Glutamatergic neuron (in vitro differentiated cells): ENCODE measurements around the gene SLC7A1. TPM values are rescaled to one million over a fixed set of nuclear protein-coding genes. Genes with fewer than 3 reads are reported as not detected.

ENCODE experiments used
- DNase-seq: peaks from one replicate; pipeline ENCODE4 v3.0.0; 2022
- H3K27ac Mint-ChIP-seq: one replicate; pipeline ENCODE4 v1.8.0; 2020; ENCODE audit warnings: mild to moderate bottlenecking, mixed read lengths, inconsistent platforms; ENCODE audit not compliant: unreplicated experiment
- H3K27me3 Mint-ChIP-seq: one replicate; pipeline ENCODE4 v1.8.0; 2020; ENCODE audit warnings: mild to moderate bottlenecking, moderate library complexity, mixed read lengths, inconsistent platforms; ENCODE audit not compliant: unreplicated experiment
- H3K36me3 Mint-ChIP-seq: one replicate; pipeline ENCODE4 v1.8.0; 2020; ENCODE audit warnings: mild to moderate bottlenecking, mixed read lengths, inconsistent platforms; ENCODE audit not compliant: unreplicated experiment
- H3K4me1 Mint-ChIP-seq: one replicate; pipeline ENCODE4 v1.8.0; 2020; ENCODE audit warnings: mild to moderate bottlenecking, low read depth, mixed read lengths, inconsistent platforms; ENCODE audit not compliant: unreplicated experiment
- H3K4me3 Mint-ChIP-seq: one replicate; pipeline ENCODE4 v1.8.0; 2020; ENCODE audit warnings: mild to moderate bottlenecking, mixed read lengths, inconsistent platforms; ENCODE audit not compliant: unreplicated experiment
- H3K9me3 Mint-ChIP-seq: one replicate; pipeline ENCODE4 v1.8.0; 2020; ENCODE audit warnings: mild to moderate bottlenecking, moderate library complexity, mixed read lengths, inconsistent platforms; ENCODE audit not compliant: unreplicated experiment
- total RNA-seq: library from RNA; stranded (reverse); fragmentation: NEBNext Ultra II Directional; extraction: Animal tissue kit (Norgen Biotek cat#: 25700); gene quantifications from one replicate; pipeline ENCODE4 v1.2.1, GENCODE V29; 2021; ENCODE audit not compliant: unreplicated experiment
- TF ChIP-seq, protein P1 (sequence below): fragments of 200-600 bp; sonication (generic); IDR thresholded peaks from one replicate; pipeline ENCODE4 v1.5.0; 2021; ENCODE audit not compliant: partially characterized antibody, unreplicated experiment

Gene SLC7A1
- total RNA-seq, 1 donor from 2014 or later = 89.8 TPM

DNA sequence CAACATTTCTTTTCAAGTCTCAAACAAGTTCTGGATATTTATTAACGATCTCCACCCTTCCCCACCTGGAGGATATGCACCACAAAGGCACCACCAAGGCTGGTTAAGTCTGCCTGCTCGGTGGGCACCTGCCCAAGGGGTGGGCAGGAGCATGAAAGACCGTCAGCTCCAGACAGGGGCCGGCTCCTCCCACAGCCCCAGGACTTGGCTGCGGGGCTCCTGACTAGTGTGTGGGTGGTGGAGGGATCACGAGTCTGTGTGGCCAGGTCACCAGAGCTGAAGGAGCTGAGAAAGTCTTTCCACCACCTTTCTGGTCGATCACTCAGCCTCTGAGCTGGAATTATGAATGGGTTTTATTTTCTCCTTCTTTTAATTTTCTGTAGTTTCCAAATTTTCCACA lies 7.8 kb downstream of the SLC7A1 start:
- peaks cover 15% of the 10 kb centered on the region for H3K4me1 Mint-ChIP-seq

DNA sequence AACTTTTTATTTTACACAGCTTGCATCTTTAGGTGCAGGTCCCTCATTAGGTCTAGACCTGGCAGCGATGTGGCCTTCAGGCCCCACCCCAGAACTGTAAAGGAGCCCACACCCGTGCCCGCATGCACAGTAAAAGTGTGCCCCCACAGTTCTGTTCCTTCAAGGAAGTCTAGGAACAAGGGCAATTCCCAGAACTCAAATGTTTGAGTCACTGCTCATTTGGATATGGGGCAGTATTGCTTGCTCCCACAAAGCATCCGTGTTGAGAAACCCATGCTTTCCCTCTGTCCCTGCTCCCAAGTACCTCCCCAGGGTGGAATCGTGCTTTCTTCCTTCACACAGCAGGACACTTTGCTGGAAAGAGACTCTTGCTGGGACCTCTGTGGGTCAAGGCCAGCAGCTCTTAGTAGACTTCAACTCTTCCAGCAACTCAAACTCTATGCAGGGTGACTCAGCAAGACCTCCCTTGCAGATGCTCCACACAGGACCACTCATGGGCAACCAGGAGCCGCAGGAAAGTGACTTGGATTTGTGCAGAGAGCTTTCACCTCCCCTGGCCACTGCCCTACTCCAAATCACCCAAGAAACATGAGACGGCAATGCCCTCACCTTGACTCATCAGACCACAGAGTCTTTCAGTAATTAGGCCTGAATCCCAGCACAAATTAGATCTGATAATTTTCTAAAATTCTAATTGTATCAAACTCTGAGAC lies 12.3 kb downstream of the SLC7A1 start:
- TF ChIP-seq, protein P1, sequence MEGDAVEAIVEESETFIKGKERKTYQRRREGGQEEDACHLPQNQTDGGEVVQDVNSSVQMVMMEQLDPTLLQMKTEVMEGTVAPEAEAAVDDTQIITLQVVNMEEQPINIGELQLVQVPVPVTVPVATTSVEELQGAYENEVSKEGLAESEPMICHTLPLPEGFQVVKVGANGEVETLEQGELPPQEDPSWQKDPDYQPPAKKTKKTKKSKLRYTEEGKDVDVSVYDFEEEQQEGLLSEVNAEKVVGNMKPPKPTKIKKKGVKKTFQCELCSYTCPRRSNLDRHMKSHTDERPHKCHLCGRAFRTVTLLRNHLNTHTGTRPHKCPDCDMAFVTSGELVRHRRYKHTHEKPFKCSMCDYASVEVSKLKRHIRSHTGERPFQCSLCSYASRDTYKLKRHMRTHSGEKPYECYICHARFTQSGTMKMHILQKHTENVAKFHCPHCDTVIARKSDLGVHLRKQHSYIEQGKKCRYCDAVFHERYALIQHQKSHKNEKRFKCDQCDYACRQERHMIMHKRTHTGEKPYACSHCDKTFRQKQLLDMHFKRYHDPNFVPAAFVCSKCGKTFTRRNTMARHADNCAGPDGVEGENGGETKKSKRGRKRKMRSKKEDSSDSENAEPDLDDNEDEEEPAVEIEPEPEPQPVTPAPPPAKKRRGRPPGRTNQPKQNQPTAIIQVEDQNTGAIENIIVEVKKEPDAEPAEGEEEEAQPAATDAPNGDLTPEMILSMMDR = no peak
- Mint-ChIP-seq H3K9me3 (peaks cover 5% of the 10 kb centered on the region), H3K4me1 (peaks cover 7% of the 10 kb centered on the region), H3K27ac (no peak overlapping the region), H3K4me3 (no peak overlapping the region), H3K36me3 (no peaks in the 10 kb centered on the region), H3K27me3 (peaks cover 7% of the 10 kb centered on the region)
- no peak for DNase-seq

More for the DNA sequence above, 7.8 kb downstream of the SLC7A1 start:
- Mint-ChIP-seq H3K27ac (no peak overlapping the region), H3K4me3 (no peak overlapping the region), H3K9me3 (peaks cover 2% of the 10 kb centered on the region), H3K27me3 (peaks cover 3% of the 10 kb centered on the region), H3K36me3 (no peaks in the 10 kb centered on the region)
- TF ChIP-seq, protein P1 = no peak
- no peak for DNase-seq

DNA sequence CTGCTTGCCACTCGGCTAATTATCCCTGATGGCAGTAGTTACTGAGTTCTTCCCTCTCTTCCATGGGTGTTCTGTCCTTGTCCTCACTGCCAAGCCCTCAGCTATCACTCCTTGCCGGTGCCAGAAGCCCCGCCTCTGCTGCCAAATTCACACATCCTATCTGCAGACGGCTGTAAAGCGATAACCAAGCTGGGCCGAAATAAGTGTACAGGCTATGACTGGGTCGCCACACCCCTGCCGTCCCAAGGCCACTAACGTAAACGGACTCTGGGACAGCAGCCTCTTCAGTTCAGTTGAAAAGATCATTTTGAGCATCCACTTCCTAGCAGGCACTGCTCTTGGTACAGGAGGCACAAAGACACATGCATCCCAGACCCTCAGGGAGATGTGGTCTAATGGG lies 13.3 kb downstream of the SLC7A1 start:
- no peak for DNase-seq
- no peaks in the 10 kb centered on the region for H3K36me3 Mint-ChIP-seq
- H3K4me3 Mint-ChIP-seq = no peak overlapping the region
- H3K27ac Mint-ChIP-seq = no peak overlapping the region
- TF ChIP-seq, protein P1 = no peak
- peaks cover 5% of the 10 kb centered on the region for H3K9me3 Mint-ChIP-seq
- H3K4me1 Mint-ChIP-seq = peaks cover 7% of the 10 kb centered on the region
- peaks cover 7% of the 10 kb centered on the region for H3K27me3 Mint-ChIP-seq

DNA sequence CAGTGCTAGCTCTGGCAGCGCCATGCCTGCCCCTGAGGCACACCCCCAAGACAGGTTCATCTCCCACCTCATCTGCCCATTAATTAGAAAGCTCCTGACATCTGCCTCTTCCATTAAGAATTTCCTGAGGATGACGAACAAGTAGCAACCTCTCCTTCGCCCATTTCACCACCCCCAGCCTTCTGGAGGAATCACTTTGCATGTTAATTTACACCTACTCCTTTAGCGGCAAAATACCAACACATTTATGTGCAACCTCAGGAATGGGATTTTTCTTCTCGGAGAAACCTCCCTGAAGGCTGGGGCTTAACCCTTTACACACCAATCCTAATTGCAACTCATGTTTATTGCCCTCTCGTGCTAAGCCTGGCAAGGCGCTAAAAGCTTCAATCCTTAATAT lies 13.8 kb downstream of the SLC7A1 start:
- Mint-ChIP-seq H3K4me3 (no peak overlapping the region), H3K36me3 (no peaks in the 10 kb centered on the region), H3K27ac (no peak overlapping the region), H3K27me3 (peaks cover 7% of the 10 kb centered on the region), H3K9me3 (peaks cover 5% of the 10 kb centered on the region), H3K4me1 (peaks cover 7% of the 10 kb centered on the region)
- TF ChIP-seq, protein P1 = no peak
- DNase-seq = no peak

DNA sequence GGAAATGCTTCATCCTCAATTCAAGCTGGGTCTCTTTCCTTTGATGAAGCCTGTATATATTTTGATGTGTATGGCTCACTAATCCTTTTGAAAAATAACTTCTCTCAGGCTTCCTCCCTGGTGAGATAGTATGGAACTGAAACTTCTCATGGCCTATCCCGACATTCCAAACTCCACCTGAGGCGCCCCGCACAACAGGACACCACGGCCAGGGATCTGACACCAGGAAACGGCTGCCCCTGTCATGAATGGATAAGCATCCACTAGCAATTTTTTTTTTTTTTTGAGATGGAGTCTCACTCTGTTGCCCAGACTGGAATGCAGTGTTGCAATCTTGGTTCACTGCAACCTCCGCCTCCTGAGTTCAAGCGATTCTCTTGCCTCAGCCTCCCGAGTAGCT lies 16.4 kb downstream of the SLC7A1 start:
- Mint-ChIP-seq H3K36me3 (no peaks in the 10 kb centered on the region), H3K27ac (no peak overlapping the region), H3K27me3 (peaks cover 4% of the 10 kb centered on the region), H3K4me3 (no peak overlapping the region), H3K4me1 (peaks cover 7% of the 10 kb centered on the region), H3K9me3 (peaks cover 6% of the 10 kb centered on the region)
- no peak for DNase-seq
- TF ChIP-seq, protein P1 = no peak
